OCI-LY3 (cell line): Measurements from ENCODE around the gene PATJ.

Experiments
- EZH2phosphoT487 ChIP-seq: fragments of 200-600 bp; shearing (Covaris generic); IDR thresholded peaks from 2 replicates; pipeline ENCODE4 v1.6.1; 2018; ENCODE audit warnings: antibody characterized with exemption, mixed run types, low read depth
- TF ChIP-seq, protein P1 (sequence below): fragments of 200-600, 300-600 bp; sonication (generic); IDR thresholded peaks from 2 replicates; pipeline ENCODE4 v1.5.1; 2014; ENCODE audit warnings: antibody characterized with exemption, low read length, low read depth

GRCh38 chr1:62011006-62011405, 268.7 kb downstream of the PATJ start:
- TF ChIP-seq, protein P1, sequence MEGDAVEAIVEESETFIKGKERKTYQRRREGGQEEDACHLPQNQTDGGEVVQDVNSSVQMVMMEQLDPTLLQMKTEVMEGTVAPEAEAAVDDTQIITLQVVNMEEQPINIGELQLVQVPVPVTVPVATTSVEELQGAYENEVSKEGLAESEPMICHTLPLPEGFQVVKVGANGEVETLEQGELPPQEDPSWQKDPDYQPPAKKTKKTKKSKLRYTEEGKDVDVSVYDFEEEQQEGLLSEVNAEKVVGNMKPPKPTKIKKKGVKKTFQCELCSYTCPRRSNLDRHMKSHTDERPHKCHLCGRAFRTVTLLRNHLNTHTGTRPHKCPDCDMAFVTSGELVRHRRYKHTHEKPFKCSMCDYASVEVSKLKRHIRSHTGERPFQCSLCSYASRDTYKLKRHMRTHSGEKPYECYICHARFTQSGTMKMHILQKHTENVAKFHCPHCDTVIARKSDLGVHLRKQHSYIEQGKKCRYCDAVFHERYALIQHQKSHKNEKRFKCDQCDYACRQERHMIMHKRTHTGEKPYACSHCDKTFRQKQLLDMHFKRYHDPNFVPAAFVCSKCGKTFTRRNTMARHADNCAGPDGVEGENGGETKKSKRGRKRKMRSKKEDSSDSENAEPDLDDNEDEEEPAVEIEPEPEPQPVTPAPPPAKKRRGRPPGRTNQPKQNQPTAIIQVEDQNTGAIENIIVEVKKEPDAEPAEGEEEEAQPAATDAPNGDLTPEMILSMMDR = no peak
- no peak for TF ChIP-seq EZH2phosphoT487
